Endothelial cell of umbilical vein (primary cell): ENCODE data around the gene ZNF83. TPM values are rescaled to one million over a fixed set of nuclear protein-coding genes. Genes with fewer than 3 reads are reported as not detected.
"Not testable (repeated sequence)": the region's sequence is repeated elsewhere in the genome, so short reads cannot be mapped to it uniquely, and the experiment has no call there.

ENCODE experiments used
- BruUV-seq: library from RNA; stranded (reverse); fragments of 400-500 nt; replicated peaks from 2 replicates; lab custom pipeline; 2021; lab: Mats Ljungman, UMichigan
- CTCF ChIA-PET: fragments of 300-600, 350-600 bp; sonication (Branson Sonifier 250); formaldehyde crosslinking; loops from one replicate; lab custom pipeline; 2021; ENCODE audit warnings: antibody characterized with exemption, inconsistent platforms; lab: Charles Lee
- POLR2A ChIA-PET: fragments of 300-600, 350-600 bp; sonication (Branson Sonifier 250); formaldehyde crosslinking; loops from one replicate; lab custom pipeline; 2021; ENCODE audit warnings: antibody characterized with exemption, inconsistent platforms; lab: Charles Lee
- DNase-seq: peaks from one replicate; pipeline ENCODE4 v3.0.0-alpha.2; 2011; ENCODE audit warnings: low read depth, low spot score
- FAIRE-seq: peaks from 2 replicates; lab custom pipeline; 2011; peaks lifted over from hg19 to GRCh38; lab: Jason Lieb, UNC
- H2AFZ ChIP-seq: 2 replicates; pipeline ENCODE4 v1.6.0; 2012; ENCODE audit warnings: low read depth, low read length, control low read depth, inconsistent platforms
- H3K27ac ChIP-seq: 2 replicates; pipeline ENCODE4 v1.5.1; 2011; ENCODE audit warnings: low read depth, mild to moderate bottlenecking, control low read depth, low read length, moderate library complexity; ENCODE audit not compliant: insufficient read depth
- H3K27me3 ChIP-seq, 2 experiments: 2 replicates each; pipeline versions ENCODE4 v1.6.0 to v1.6.1; 2011; ENCODE audit warnings: low read length in 2 of 2, mixed read lengths in 1 of 2; ENCODE audit not compliant: control insufficient read depth in 2 of 2, insufficient read depth in 2 of 2
- H3K36me3 ChIP-seq, 2 experiments: 2 replicates in 1 of 2; 3 replicates in 1 of 2; pipeline ENCODE4 v1.5.1; 2011; ENCODE audit warnings: low read length in 2 of 2, mild to moderate bottlenecking in 1 of 2, moderate library complexity in 1 of 2; ENCODE audit not compliant: control insufficient read depth in 2 of 2, insufficient read depth in 2 of 2; ENCODE audit errors: extremely low read depth in 1 of 2
- H3K4me1 ChIP-seq: 3 replicates; pipeline ENCODE4 v1.5.1; 2011; ENCODE audit warnings: mild to moderate bottlenecking, low read length; ENCODE audit not compliant: control insufficient read depth, insufficient read depth; ENCODE audit errors: extremely low read depth
- H3K4me2 ChIP-seq: 2 replicates; pipeline ENCODE4 v1.6.1; 2011; ENCODE audit warnings: low read length, control low read depth, mixed read lengths; ENCODE audit not compliant: insufficient read depth
- H3K4me3 ChIP-seq, 3 experiments: fragments of 200-600 bp in 1 of 3; sonication (generic), shearing (Covaris generic) in 1 of 3; replicated peaks in 1 of 3; 2 replicates each; pipeline ENCODE4 v1.5.1; 2011 to 2016; ENCODE audit warnings: control low read depth in 3 of 3, low read length in 3 of 3, mild to moderate bottlenecking in 2 of 3, inconsistent platforms in 1 of 3, low read depth in 1 of 3, moderate library complexity in 1 of 3; ENCODE audit not compliant: insufficient read depth in 1 of 3
- H3K79me2 ChIP-seq: 2 replicates; pipeline ENCODE4 v1.6.0; 2012; ENCODE audit warnings: low read length, inconsistent platforms; ENCODE audit not compliant: control insufficient read depth, insufficient read depth
- H3K9ac ChIP-seq: replicated peaks from 2 replicates; pipeline ENCODE3; 2011; ENCODE audit warnings: low read length, control low read depth; ENCODE audit not compliant: insufficient read depth; ENCODE audit errors: extremely low read depth
- H3K9me1 ChIP-seq: replicated peaks from 3 replicates; pipeline ENCODE4 v1.6.0; 2011; ENCODE audit warnings: mild to moderate bottlenecking, low read length; ENCODE audit not compliant: control insufficient read depth, insufficient read depth; ENCODE audit errors: extremely low read depth
- H3K9me3 ChIP-seq: replicated peaks from 2 replicates; pipeline ENCODE4 v1.5.1; 2012; ENCODE audit warnings: low read length, inconsistent platforms; ENCODE audit not compliant: control insufficient read depth, insufficient read depth
- H4K20me1 ChIP-seq: replicated peaks from 2 replicates; pipeline ENCODE3; 2011; ENCODE audit warnings: mild to moderate bottlenecking, low read length; ENCODE audit not compliant: control insufficient read depth, insufficient read depth; ENCODE audit errors: extremely low read depth
- EZH2 ChIP-seq: IDR thresholded peaks from 2 replicates; pipeline ENCODE4 v1.6.1; 2012; ENCODE audit warnings: borderline replicate concordance, low read depth, mild to moderate bottlenecking, moderate library complexity, low read length, inconsistent platforms; ENCODE audit not compliant: severe bottlenecking
- FOS ChIP-seq: IDR thresholded peaks from 2 replicates; pipeline ENCODE4 v1.6.1; 2011; ENCODE audit warnings: mild to moderate bottlenecking, low read length, moderate library complexity, borderline replicate concordance; ENCODE audit not compliant: insufficient read depth
- GATA2 ChIP-seq: IDR thresholded peaks from 2 replicates; pipeline ENCODE4 v1.7.0; 2011; ENCODE audit warnings: low read depth, mild to moderate bottlenecking, moderate library complexity, mixed read lengths, low read length; ENCODE audit not compliant: insufficient read length, insufficient read depth
- JUN ChIP-seq: IDR thresholded peaks from 2 replicates; pipeline ENCODE4 v1.6.1; 2011; ENCODE audit warnings: borderline replicate concordance, low read depth; ENCODE audit not compliant: insufficient read length, insufficient read depth
- MYC ChIP-seq: IDR thresholded peaks from one replicate; pipeline ENCODE4 v1.6.1; 2011; ENCODE audit warnings: mild to moderate bottlenecking, low read depth, low read length
- POLR2A ChIP-seq: IDR thresholded peaks from 2 replicates; pipeline ENCODE4 v1.6.1; 2012; ENCODE audit warnings: low read depth, mild to moderate bottlenecking, control low read depth, low read length
- POLR2AphosphoS5 ChIP-seq: IDR thresholded peaks from 2 replicates; pipeline ENCODE4 v1.6.1; 2012; ENCODE audit warnings: low read depth, mild to moderate bottlenecking, control low read depth, low read length, moderate library complexity; ENCODE audit not compliant: insufficient read depth
- dilution Hi-C: fragments of 300-500 bp; cut with MboI; formaldehyde crosslinking; loops from one replicate; pipeline ENCODE4 v1.15.0; 2019; ENCODE audit warnings: low sequenced_read_pairs; ENCODE audit not compliant: extremely low pct_ligation_motif_present
- intact Hi-C: fragments of 100-400 bp; cut with micrococcal nuclease; formaldehyde crosslinking; loops from one replicate; pipeline ENCODE4 v1.10.0; 2022
- polyA plus RNA-seq, 4 experiments: library from polyadenylated mRNA; depleted of rRNA in 3 of 4; stranded (reverse) in 3 of 4; unstranded in 1 of 4; fragments of >200 nt; gene quantifications; 2 replicates each; pipeline versions ENCODE4 v1.2.1 to v1.2.3, GENCODE V29; 2011 to 2012; ENCODE audit warnings: missing spikeins in 1 of 4
- total RNA-seq: library from RNA; stranded (reverse); gene quantifications from 2 replicates; pipeline ENCODE4 v1.2.3, GENCODE V29; 2021
- TF ChIP-seq, protein P1 (sequence below), 2 donors: IDR thresholded peaks; 1 replicate in 1 of 2; 2 replicates in 1 of 2; pipeline ENCODE4 v1.5.1; 2011; ENCODE audit warnings: low read length in 2 of 2, mild to moderate bottlenecking in 2 of 2, moderate library complexity in 2 of 2, control low read depth in 1 of 2, inconsistent platforms in 1 of 2, low read depth in 1 of 2; ENCODE audit not compliant: insufficient read depth in 1 of 2; ENCODE audit errors: extremely low read depth in 1 of 2
- TF ChIP-seq, protein P2 (sequence below): IDR thresholded peaks from 2 replicates; pipeline ENCODE4 v1.6.1; 2011; ENCODE audit not compliant: insufficient read depth, insufficient read length

ZNF83 gene
- total and polyA plus RNA-seq, 2 donors (not counting 3 experiments of a cell fraction or from before 2014, with no cell fraction given): 32.3 to 41.4 TPM

DNA sequence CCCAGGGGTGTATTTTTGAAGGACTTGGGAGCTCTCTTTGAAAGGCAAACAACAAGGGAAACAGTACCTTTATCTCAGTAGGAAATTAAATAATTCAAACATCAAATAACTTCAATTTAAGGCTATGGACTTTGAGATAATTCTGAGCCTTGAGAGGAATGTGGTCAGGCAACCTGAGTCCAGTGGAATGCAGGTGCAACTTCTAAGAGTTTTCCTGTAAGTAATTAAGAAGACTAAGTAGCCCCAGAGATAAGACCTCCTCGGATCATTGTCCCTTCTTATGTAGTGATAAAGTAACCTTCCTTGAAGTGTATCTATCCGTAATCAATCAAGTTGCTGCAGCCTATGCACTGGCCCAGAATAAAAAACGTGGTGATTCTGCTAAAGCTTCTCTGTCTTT is 38.9 kb downstream of the ZNF83 start:
- intact Hi-C loops: no loop called here
- Histone ChIP-seq H3K27ac (no peak overlapping the region), H3K79me2 (no peaks in the 10 kb centered on the region), H3K36me3 (peaks cover 0 to 3% of the 10 kb centered on the region in 2 experiments), H4K20me1 (no peaks in the 10 kb centered on the region), H2AFZ (no peak overlapping the region), H3K9me3 (no peaks in the 10 kb centered on the region), H3K9ac (no peak overlapping the region), H3K4me3 (no peak overlapping the region), H3K4me2 (no peak overlapping the region), H3K9me1 (no peaks in the 10 kb centered on the region), H3K4me1 (no peaks in the 10 kb centered on the region), H3K27me3 (no peaks in the 10 kb centered on the region)
- no peak for FAIRE-seq
- DNase-seq: no peak
- dilution Hi-C loops: no loop called here
- CTCF ChIA-PET: no interaction called here
- POLR2A ChIA-PET: no interaction called here
- BruUV-seq: no TSS peak
- TF ChIP-seq, protein P1, sequence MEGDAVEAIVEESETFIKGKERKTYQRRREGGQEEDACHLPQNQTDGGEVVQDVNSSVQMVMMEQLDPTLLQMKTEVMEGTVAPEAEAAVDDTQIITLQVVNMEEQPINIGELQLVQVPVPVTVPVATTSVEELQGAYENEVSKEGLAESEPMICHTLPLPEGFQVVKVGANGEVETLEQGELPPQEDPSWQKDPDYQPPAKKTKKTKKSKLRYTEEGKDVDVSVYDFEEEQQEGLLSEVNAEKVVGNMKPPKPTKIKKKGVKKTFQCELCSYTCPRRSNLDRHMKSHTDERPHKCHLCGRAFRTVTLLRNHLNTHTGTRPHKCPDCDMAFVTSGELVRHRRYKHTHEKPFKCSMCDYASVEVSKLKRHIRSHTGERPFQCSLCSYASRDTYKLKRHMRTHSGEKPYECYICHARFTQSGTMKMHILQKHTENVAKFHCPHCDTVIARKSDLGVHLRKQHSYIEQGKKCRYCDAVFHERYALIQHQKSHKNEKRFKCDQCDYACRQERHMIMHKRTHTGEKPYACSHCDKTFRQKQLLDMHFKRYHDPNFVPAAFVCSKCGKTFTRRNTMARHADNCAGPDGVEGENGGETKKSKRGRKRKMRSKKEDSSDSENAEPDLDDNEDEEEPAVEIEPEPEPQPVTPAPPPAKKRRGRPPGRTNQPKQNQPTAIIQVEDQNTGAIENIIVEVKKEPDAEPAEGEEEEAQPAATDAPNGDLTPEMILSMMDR (IDR thresholded peaks at IDR 0.05; ENCODE audit: extremely low read depth in 1 of 2, insufficient read depth in 1 of 2, low read depth in 1 of 2, low read length in 2 of 2): no peak
- TF ChIP-seq POLR2AphosphoS5: no peak
- TF ChIP-seq, protein P2, sequence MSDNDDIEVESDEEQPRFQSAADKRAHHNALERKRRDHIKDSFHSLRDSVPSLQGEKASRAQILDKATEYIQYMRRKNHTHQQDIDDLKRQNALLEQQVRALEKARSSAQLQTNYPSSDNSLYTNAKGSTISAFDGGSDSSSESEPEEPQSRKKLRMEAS: no peak
- no peak for TF ChIP-seq GATA2
- no peak for TF ChIP-seq POLR2A
- TF ChIP-seq MYC: no peak
- TF ChIP-seq JUN: no peak
- no peak for TF ChIP-seq EZH2
- TF ChIP-seq FOS: no peak

DNA sequence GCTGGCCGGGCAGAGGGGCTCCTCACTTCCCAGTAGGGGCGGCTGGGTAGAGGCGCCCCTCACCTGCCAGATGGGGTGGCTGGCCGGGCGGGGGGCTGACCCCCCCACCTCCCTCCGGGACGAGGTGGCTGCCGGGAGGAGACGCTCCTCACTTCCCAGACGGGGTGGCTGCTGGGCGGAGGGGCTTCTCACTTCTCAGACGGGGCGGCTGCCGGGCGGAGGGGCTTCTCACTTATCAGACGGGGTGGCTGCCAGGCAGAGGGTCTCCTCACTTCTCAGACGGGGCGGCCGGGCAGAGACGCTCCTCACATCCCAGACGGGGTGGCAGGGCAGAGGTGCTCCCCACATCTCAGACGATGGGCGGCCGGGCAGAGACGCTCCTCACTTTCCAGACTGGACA is 44.7 kb downstream of the ZNF83 start:
- dilution Hi-C loops: not testable (repeated sequence)

More for the DNA sequence above, 44.7 kb downstream of the ZNF83 start:
- H3K9me3 ChIP-seq, H4K20me1 ChIP-seq, CTCF ChIA-PET, DNase-seq, H3K4me1 ChIP-seq, H3K79me2 ChIP-seq, intact Hi-C loops, H3K9me1 ChIP-seq, H3K27ac ChIP-seq, POLR2A ChIA-PET, BruUV-seq, FAIRE-seq, H3K4me2 ChIP-seq, H2AFZ ChIP-seq, H3K27me3 ChIP-seq, H3K4me3 ChIP-seq, H3K9ac ChIP-seq, H3K36me3 ChIP-seq: not testable (repeated sequence)
